GM10847 (cell line): ENCODE results near the gene ALDH4A1.

Source experiments
- POLR2A ChIP-seq: IDR thresholded peaks from 2 replicates; pipeline ENCODE4 v1.6.1; 2011; ENCODE audit not compliant: insufficient read length; ENCODE audit errors: extremely low read depth

Gene ALDH4A1

DNA sequence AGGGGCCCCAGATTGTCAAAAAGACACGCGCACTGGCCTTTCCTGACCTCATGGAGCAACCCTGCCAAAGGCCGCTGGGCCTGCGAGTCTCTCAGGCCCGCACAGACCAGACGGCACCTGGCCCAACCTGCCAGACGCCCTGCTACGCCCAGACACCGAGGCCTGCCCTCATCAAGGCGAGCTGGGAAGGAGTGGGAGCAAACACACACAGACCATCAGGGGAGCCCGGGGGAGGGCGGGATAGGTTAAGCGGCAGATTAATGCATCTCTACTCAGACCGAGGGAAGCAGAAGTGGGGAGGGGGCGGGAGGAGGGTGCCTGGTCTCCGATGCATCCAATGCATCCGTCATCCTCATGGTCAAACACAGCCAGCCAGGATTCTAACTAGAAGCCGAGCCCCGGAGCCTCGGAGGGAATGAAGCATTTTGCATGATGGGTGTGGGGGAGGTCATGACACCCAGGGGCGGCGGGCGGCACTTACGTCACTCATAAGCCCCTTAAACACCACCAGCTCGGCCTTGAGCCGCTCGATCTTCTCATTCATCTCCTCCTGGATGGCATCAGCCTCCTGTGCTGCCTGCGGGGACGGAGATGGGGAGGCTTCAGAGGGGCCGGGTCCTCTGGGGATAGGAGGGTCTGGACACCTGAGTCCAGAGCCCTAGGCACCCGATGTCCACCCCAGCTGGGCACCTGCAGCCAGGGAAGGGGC is 17.0 kb upstream of the ALDH4A1 start:
- TF ChIP-seq POLR2A: no peak

- no peak for TF ChIP-seq POLR2A
Measured at GRCh38 chr1:18918417-18918816, 16.1 kb upstream of the ALDH4A1 start.

- no peak for TF ChIP-seq POLR2A
Measured at GRCh38 chr1:18917071-18917799, 14.9 kb upstream of the ALDH4A1 start.

DNA sequence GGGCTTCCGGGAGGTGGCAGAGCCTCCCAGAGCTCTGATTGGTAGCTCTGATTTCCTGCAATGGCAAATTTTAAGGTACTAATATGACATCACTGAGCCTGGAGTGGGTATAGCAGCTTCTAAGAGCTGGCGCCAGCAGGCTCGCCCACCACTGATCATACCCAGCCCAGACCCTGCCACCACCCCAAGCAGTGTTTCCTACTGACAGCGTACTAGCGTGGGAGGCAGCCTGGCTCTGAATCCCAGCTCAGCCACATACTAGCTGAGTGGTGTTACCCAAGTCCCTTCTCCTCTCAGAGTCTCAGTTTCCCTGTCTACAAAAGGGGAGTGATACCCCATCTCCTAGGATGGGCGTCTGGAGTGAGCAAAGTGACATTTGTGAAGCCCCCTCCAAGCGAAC is 13.0 kb upstream of the ALDH4A1 start:
- no peak for TF ChIP-seq POLR2A

- no peak for TF ChIP-seq POLR2A
Measured at GRCh38 chr1:18913065-18913835, 10.9 kb upstream of the ALDH4A1 start.

DNA sequence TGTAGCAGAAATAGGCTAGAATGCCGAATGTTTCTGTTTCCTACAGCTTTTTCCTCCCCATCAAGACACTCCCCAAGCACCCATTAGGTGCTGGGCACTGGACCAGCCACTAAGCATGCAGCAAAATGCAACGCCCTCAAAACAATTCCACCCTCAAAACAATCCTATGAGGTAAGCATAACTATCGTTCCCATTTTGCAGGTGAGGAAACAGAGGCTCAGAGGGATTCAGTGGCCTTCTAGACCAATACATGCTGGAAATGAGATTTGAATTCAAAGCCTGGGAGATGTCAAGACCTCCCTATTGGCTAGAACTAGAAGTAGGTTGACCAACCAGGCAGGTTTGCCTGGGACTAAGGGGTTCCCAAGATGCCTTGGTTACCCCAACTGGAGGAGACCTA is 10.2 kb upstream of the ALDH4A1 start:
- no peak for TF ChIP-seq POLR2A

DNA sequence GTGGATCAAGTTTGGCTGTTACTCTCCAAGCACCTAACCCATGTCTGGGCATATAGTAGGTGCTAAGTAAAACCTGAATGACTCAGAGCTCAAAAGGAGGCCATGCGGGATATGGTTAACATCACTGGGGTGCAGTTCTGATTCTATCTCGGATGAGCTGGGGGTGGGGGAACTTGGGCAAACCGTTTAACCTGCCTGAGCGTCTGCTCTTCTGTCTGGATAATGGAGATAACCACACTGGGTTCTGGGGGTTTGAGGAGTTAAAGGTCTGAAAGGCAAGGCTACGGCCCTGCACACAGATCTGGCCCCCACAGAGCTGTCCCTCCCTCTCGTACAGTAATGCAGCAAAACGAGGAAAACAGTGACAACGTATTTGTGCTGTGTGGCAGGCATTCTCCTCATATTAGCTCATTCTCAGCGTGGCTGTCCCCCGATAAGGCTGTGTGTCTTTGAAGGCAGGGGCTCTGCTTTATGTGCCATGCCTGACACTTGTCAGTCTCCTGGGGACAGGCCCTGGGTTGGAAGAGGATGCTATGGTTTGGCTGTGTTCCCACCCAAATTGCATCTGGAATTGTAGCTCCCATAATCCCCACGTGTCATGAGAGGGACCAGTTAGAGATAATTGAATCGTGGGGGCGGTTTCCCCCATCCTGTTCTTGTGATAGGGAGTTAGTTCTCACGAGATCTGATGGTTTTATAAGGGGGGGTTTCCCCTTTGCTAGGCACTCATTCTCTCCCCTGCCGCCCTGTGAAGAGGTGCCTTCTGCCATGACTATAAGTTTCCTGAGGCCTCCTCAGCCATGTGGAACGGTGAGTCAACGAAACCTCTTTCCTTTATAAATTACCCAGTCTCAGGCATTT is 6.8 kb upstream of the ALDH4A1 start:
- TF ChIP-seq POLR2A: no peak

DNA sequence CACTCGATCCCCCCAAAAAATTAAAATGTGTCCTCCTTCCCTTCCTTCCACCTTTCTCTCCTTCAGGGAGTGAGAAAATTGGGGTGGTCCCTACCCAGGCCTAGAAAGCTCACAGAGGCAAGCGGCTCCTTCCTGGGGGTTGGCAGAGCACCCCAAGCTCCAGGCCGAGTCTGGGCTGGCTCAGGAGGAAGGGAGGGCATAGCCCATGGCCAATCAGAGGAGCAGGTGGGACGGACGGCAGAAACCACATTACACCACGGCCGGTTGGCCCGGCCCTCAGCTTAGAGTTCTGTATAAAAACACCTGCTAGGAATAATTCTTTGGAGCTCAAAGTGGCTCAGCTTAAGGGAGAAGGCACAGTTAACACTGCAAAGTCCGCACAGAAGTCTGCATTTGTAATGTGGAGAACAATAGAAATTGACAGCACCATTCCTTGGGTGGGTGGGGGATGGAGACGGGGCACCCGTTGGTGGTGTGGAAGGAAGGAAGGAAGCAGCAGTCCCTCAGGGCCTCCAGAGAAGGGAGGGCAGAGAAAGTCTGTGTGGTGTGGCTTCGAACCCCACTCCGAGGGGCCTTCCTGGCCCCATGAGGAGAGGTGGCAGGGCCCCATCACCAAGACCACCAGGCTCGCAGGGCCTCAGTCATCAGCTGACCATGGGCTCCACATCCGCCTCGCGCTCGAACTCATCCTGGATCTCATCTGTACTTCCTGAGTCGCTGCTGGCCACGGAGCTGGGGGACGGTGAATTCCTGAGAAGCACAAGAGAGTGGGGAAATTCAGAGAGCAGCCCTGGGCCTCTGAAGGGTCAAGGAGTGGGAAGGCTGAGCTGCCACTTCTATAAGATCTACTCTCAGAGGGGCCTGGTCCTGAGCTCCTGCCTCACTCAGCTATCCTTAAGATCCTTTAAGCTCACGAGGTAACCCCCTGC is 5.8 kb upstream of the ALDH4A1 start:
- TF ChIP-seq POLR2A: no peak

- TF ChIP-seq POLR2A: no peak
Measured at GRCh38 chr1:18907021-18907916, 4.9 kb upstream of the ALDH4A1 start.

GRCh38 chr1:18903291-18903756 is 969 bp upstream of the ALDH4A1 start:
- TF ChIP-seq POLR2A: no peak

DNA sequence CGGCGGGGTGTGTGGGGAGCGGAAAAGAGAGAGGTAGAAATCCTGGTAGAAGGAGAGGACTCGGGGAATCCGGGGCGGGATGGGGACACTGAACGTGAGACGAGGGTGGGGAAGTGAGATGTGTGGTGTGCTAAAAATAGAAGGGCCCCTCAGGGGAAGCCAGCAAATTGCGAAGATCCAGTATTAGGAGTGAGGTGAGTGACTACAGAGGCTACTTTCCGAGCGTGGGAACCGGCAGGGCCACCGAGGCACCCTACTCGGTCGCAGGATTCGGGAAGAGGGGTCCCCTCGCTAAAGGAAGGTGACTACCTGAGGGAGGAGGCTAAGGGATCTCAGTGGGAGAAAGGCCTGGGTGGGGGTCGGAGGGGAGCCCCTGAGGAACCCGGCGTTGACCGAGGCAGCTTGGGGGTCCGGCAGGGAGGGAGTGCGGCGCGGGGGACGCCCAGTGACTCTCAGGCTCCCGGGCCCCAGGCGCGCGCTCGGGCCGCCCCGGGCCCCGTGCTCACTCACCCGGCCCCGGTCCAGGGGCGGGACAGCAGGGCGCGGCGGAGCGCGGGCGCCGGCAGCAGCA is 318 bp downstream of the ALDH4A1 start:
- TF ChIP-seq POLR2A: peak; percentile 62

DNA sequence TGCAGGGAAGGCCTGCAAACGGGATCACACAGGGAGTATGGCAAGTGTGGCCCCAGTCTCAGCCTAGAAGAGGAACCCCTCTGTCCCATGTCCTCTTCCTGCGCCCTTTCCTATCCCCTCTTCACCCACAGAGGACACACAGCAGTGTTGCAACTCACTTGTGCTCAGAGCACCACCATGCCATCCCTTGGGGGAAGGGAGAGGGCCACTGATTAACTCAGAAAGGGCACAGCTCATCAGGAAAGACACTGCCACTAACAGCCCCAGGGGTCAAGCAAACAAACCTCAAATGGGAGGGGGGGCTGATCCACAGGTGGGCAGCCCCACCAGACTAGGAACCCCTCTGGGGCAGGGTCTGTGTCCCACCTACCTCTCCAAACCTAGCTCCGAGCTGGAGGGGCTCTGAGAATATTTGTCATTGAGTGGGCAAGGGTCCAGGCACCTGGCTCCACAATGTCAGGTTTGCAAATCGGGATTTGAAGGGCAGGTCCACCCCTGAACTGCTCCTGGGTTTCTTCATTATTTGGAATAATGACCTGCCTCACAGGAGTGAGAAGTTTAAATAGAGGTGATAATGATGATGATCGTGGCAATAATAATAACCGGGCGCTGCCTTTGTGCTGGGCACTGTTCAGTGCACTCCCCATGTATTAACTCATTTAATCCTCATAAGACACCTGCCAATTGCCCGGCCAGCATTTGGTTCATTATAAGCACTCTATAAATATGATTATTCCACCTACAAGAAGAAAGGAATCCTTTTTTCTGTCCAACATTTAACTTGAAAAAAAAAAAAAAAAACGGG is 1.0 kb downstream of the ALDH4A1 start:
- no peak for TF ChIP-seq POLR2A
